AG09309 (cell line): ENCODE results near the gene WFDC1.

ENCODE experiments used
- DNase-seq: peaks from one replicate; pipeline ENCODE4 v3.0.0-alpha.2; 2010; ENCODE audit warnings: low read depth
- H3K4me3 ChIP-seq: 2 replicates; pipeline ENCODE4 v1.5.1; 2011; ENCODE audit warnings: mild to moderate bottlenecking, low read depth, low read length, moderate library complexity; ENCODE audit not compliant: control insufficient read depth
- TF ChIP-seq, protein P1 (sequence below): IDR thresholded peaks from 2 replicates; pipeline ENCODE4 v1.5.1; 2011; ENCODE audit warnings: mild to moderate bottlenecking, low read depth, low read length, inconsistent platforms; ENCODE audit not compliant: insufficient read depth, control insufficient read depth; ENCODE audit errors: missing control alignments

The WFDC1 gene

DNA sequence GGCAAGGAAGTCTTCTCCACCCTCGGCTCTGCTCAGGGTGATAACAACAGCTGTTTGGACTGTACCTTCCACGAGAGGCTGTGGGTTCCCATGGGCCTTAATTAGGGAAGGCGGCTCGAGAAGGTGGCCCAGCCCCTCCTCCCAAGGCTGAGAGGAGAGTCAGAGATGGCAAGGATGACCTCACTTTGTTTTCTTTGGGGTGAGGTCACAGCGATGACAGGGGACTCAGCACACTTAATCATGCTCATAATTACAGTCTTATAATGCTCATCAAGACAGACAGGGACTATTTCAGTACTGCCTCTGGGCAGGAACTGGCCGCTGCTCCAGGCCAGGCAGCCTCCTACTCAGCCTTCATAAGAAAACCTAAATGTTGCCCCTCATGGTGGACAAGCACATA lies 19.7 kb downstream of the WFDC1 start:
- no peak for DNase-seq
- H3K4me3 ChIP-seq = no peak overlapping the region
- TF ChIP-seq, protein P1, sequence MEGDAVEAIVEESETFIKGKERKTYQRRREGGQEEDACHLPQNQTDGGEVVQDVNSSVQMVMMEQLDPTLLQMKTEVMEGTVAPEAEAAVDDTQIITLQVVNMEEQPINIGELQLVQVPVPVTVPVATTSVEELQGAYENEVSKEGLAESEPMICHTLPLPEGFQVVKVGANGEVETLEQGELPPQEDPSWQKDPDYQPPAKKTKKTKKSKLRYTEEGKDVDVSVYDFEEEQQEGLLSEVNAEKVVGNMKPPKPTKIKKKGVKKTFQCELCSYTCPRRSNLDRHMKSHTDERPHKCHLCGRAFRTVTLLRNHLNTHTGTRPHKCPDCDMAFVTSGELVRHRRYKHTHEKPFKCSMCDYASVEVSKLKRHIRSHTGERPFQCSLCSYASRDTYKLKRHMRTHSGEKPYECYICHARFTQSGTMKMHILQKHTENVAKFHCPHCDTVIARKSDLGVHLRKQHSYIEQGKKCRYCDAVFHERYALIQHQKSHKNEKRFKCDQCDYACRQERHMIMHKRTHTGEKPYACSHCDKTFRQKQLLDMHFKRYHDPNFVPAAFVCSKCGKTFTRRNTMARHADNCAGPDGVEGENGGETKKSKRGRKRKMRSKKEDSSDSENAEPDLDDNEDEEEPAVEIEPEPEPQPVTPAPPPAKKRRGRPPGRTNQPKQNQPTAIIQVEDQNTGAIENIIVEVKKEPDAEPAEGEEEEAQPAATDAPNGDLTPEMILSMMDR = no peak

DNA sequence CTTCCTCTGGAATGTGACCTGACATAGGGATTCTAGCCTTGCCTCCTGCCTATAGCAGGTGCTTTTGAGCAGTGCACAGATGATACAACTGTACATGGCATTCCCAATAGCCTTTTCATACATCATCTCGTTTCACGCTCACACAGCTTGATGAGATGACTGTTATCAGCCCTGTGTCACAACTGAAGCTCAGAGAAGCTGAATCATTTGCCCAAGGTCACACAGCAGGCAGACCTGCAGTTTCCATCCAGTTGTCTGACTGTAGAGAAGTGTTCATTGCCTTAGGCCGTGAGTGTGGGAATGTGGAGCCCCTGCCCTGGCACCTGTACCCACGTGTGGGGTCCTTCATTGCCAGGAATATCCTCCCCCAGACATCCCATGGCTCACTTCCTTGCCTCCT lies 20.1 kb downstream of the WFDC1 start:
- no peak overlapping the region for H3K4me3 ChIP-seq
- TF ChIP-seq, protein P1 = no peak
- DNase-seq = no peak

DNA sequence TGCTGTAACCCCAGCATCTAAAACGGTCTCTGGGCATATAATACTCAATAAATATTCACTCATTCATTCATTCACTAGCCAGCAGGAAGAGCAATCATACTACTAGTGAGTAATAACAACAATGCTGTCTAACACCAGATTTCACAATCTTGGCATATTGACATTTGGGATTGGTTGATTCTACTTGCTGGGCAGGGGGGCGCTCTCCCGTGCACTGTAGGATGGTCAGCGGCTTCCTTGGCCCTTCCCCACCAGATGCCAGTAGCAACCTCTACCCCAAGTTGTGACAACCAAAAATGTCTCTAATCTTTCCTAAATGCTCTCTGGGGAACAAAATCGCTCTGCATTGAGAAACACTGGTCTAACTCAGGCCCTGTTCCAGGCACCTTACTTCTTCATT lies 20.7 kb downstream of the WFDC1 start:
- no peak overlapping the region for H3K4me3 ChIP-seq
- TF ChIP-seq, protein P1 = no peak
- DNase-seq = no peak

DNA sequence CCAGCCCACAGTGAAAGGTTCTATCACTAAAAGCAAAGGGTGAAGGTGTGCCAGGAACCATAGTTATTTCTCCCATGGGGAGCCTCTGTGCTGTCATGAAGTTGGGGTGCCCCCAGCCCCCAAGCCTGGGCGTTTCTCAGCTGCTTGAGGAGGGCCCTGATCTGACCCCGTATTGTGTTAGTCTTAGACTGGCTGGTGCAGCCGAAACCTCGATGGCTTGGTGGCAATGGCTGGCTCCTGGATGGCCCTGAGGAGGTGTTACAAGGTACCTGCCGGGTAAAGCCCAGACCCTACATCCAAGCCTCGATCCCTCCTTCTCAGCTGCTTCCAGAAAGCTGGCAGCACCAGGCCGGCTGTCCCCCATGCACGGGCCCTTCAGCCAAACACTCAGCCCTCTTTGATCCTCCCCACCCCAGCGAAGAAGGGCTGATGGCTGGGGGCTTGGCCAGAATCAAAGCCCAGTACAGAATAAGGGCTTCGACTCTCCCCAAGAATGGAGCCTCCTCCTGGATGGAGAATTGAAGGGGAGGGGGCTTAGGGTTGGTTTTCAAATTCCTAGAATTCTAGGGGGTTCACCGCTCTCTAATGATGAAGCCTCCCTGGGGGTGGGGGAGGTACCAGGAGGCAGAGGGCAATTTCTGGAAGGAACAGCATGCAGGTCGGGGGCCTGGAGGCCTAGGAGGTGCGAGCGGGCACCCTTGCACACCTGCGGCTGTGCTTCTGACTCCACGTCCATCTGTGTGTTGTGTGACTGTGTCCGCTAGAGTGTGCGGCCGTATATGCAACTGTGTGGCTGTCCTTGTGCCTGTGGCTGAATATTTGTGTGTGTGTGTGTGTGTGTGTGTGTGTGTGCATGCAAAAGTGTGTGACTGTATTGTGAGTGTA lies 23.7 kb downstream of the WFDC1 start:
- TF ChIP-seq, protein P1 = no peak

DNA sequence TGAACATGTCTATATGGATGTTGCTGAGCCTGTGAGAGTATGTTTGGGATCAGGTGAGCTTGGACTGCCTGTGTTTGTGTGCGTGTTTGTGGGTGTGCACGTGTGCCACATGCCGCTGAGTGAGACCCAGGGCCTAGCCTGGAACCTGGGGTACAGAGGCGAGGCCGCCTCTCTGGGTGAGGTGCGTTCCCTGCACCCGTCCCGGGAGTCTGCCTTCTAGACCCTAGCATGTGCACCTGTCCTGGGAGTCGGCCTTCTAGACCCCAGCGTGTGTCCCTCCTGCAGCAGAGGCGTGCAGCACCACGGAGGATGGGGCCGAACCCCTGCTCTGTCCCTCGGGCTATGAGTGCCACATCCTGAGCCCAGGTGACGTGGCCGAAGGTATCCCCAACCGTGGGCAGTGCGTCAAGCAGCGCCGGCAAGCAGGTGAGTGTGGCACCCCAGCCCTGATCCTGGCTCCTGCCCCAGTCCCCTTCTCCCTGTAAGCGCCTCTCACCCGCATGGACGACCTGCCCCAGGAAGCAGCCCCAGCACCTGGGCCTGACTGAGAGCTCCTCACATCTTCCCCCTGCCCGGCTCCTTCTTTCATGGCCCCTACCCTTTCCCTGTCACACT lies 24.6 kb downstream of the WFDC1 start:
- no peak overlapping the region for H3K4me3 ChIP-seq
- DNase-seq = no peak
- TF ChIP-seq, protein P1 = no peak

More for the DNA sequence above, 23.7 kb downstream of the WFDC1 start:
- no peak for DNase-seq
- no peak overlapping the region for H3K4me3 ChIP-seq

DNA sequence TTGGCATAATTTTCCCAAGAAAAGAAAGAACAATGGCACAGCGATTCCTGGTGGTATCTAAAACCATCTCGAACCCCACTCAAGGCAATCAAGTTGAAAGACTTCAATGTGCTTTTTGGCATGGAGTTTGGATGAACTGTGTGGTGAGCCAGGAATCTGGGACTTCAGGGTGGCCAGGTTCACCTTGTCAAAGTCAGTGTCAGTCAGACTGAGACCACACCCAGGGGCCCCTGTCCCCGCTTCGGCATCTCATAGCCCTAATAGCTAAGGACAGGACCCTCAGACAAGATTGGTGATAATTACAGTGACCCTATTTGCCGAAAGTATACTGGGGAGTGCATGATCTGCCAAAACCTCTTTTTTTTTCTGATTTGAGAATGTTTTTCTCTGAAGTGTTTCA lies 25.8 kb downstream of the WFDC1 start:
- no peak for DNase-seq
- TF ChIP-seq, protein P1 = no peak

More for the DNA sequence above, 25.8 kb downstream of the WFDC1 start:
- H3K4me3 ChIP-seq = no peak overlapping the region
